Astrocyte (in vitro differentiated cells and primary cell): ENCODE measurements around the gene PRR5L.

Experiments used
- EZH2 ChIP-seq: IDR thresholded peaks from 2 replicates; pipeline ENCODE4 v1.6.1; 2012; ENCODE audit warnings: mild to moderate bottlenecking, low read length, inconsistent platforms; ENCODE audit not compliant: insufficient read depth
- TF ChIP-seq, protein P1 (sequence below): IDR thresholded peaks from 2 replicates; pipeline ENCODE4 v1.5.1; 2011; ENCODE audit warnings: low read depth, mild to moderate bottlenecking, inconsistent platforms, low read length, moderate library complexity; ENCODE audit not compliant: insufficient read depth

- TF ChIP-seq, protein P1, sequence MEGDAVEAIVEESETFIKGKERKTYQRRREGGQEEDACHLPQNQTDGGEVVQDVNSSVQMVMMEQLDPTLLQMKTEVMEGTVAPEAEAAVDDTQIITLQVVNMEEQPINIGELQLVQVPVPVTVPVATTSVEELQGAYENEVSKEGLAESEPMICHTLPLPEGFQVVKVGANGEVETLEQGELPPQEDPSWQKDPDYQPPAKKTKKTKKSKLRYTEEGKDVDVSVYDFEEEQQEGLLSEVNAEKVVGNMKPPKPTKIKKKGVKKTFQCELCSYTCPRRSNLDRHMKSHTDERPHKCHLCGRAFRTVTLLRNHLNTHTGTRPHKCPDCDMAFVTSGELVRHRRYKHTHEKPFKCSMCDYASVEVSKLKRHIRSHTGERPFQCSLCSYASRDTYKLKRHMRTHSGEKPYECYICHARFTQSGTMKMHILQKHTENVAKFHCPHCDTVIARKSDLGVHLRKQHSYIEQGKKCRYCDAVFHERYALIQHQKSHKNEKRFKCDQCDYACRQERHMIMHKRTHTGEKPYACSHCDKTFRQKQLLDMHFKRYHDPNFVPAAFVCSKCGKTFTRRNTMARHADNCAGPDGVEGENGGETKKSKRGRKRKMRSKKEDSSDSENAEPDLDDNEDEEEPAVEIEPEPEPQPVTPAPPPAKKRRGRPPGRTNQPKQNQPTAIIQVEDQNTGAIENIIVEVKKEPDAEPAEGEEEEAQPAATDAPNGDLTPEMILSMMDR, result no peak
- no peak for TF ChIP-seq EZH2
These were observed 156.9 kb downstream of the PRR5L start for GRCh38 chr11:36452961-36453360.
